H1 (cell line): ENCODE data around the gene LBX2. TPM values are rescaled to one million over a fixed set of nuclear protein-coding genes. Genes with fewer than 3 reads are reported as not detected.

ENCODE experiments used
- CTCF ChIA-PET: fragments of 300-600 bp; sonication (Branson Sonifier 250); formaldehyde crosslinking; loops from one replicate; lab custom pipeline; 2021; ENCODE audit not compliant: partially characterized antibody; lab: Charles Lee
- POLR2A ChIA-PET: fragments of 300-600 bp; sonication (Branson Sonifier 250); formaldehyde crosslinking; loops from one replicate; lab custom pipeline; 2021; ENCODE audit warnings: inconsistent platforms; ENCODE audit not compliant: partially characterized antibody; lab: Charles Lee
- DNase-seq, 2 experiments: peaks; one replicate each; pipeline versions ENCODE4 v3.0.0 to v3.0.0-alpha.2; 2010 to 2022; ENCODE audit warnings: low spot score in 2 of 2, low read depth in 1 of 2, mixed read lengths in 1 of 2
- FAIRE-seq: peaks from 2 replicates; lab custom pipeline; 2011; peaks lifted over from hg19 to GRCh38; lab: Jason Lieb, UNC
- H2AFZ ChIP-seq: 2 replicates; pipeline ENCODE4 v1.8.1; 2012; ENCODE audit warnings: low read length, inconsistent platforms
- H2AK5ac ChIP-seq: 2 replicates; pipeline ENCODE4 v1.6.1; 2013; ENCODE audit warnings: low read depth, low read length
- H2BK120ac ChIP-seq: replicated peaks from 2 replicates; pipeline ENCODE3; 2013; ENCODE audit warnings: low read depth, low read length, inconsistent platforms
- H2BK12ac ChIP-seq: 2 replicates; pipeline ENCODE4 v1.6.1; 2013; ENCODE audit warnings: low read depth, low read length
- H2BK15ac ChIP-seq: 2 replicates; pipeline ENCODE4 v1.6.1; 2013; ENCODE audit warnings: low read length
- H2BK20ac ChIP-seq: 2 replicates; pipeline ENCODE4 v1.6.1; 2013; ENCODE audit warnings: low read length
- H2BK5ac ChIP-seq: 2 replicates; pipeline ENCODE4 v1.6.1; 2013; ENCODE audit warnings: low read depth, low read length
- H3K14ac ChIP-seq: 2 replicates; pipeline ENCODE4 v1.6.1; 2013; ENCODE audit warnings: inconsistent platforms; ENCODE audit not compliant: insufficient read length
- H3K18ac ChIP-seq: 2 replicates; pipeline ENCODE4 v1.6.1; 2013; ENCODE audit warnings: low read length; ENCODE audit errors: extremely low read depth
- H3K23ac ChIP-seq: 2 replicates; pipeline ENCODE4 v1.6.1; 2013; ENCODE audit warnings: inconsistent platforms; ENCODE audit not compliant: insufficient read length
- H3K23me2 ChIP-seq: 2 replicates; pipeline ENCODE4 v1.6.1; 2013; ENCODE audit warnings: low read depth, low read length
- H3K27ac ChIP-seq: 2 replicates; pipeline ENCODE4 v1.6.1; 2011; ENCODE audit warnings: low read depth, low read length, inconsistent platforms
- H3K27me3 ChIP-seq, 4 experiments: replicated peaks in 1 of 4; 1 replicate in 1 of 4; 2 replicates in 3 of 4; pipeline versions ENCODE4 v1.6.1 to v1.8.1; 2011 to 2013; ENCODE audit warnings: low read length in 3 of 4, mild to moderate bottlenecking in 3 of 4, inconsistent platforms in 2 of 4, mixed read lengths in 2 of 4, moderate library complexity in 1 of 4; ENCODE audit not compliant: control insufficient read depth in 3 of 4, insufficient read depth in 3 of 4; ENCODE audit errors: extremely low read depth in 1 of 4
- H3K36me3 ChIP-seq, 4 experiments: 2 replicates each; pipeline versions ENCODE4 v1.6.1 to v1.8.1; 2011 to 2013; ENCODE audit warnings: mild to moderate bottlenecking in 4 of 4, low read length in 3 of 4, moderate library complexity in 2 of 4, control low read depth in 1 of 4, inconsistent platforms in 1 of 4; ENCODE audit not compliant: insufficient read depth in 4 of 4, control insufficient read depth in 2 of 4
- H3K4ac ChIP-seq: replicated peaks from 2 replicates; pipeline ENCODE3; 2013; ENCODE audit warnings: low read length, low read depth, mixed read lengths, inconsistent platforms; ENCODE audit not compliant: insufficient read length
- H3K4me1 ChIP-seq, 4 experiments: replicated peaks in 1 of 4; 1 replicate in 1 of 4; 2 replicates in 3 of 4; pipeline versions ENCODE4 v1.6.1 to v1.8.1; 2011 to 2013; ENCODE audit warnings: low read length in 3 of 4, inconsistent platforms in 2 of 4, mixed read lengths in 1 of 4; ENCODE audit not compliant: insufficient read depth in 4 of 4, control insufficient read depth in 3 of 4
- H3K4me2 ChIP-seq, 2 experiments: 2 replicates each; pipeline versions ENCODE4 v1.6.1 to v1.8.1; 2011 to 2013; ENCODE audit warnings: low read depth in 2 of 2, low read length in 2 of 2, control low read depth in 1 of 2, inconsistent platforms in 1 of 2, mild to moderate bottlenecking in 1 of 2; ENCODE audit not compliant: insufficient read depth in 1 of 2
- H3K4me3 ChIP-seq, 4 experiments: fragments of 200-600, 300-600 bp in 1 of 4; sonication (generic), shearing (Covaris generic), sonication (Bioruptor Twin) in 1 of 4; 2 replicates each; pipeline versions ENCODE4 v1.5.1 to v1.8.1; 2011 to 2016; ENCODE audit warnings: low read length in 4 of 4, low read depth in 3 of 4, control low read depth in 2 of 4, inconsistent platforms in 2 of 4, mild to moderate bottlenecking in 2 of 4, mixed read lengths in 1 of 4, moderate library complexity in 1 of 4; ENCODE audit not compliant: insufficient read depth in 2 of 4; ENCODE audit errors: extremely low read depth in 1 of 4
- H3K56ac ChIP-seq: replicated peaks from 2 replicates; pipeline ENCODE3; 2013; ENCODE audit warnings: low read depth, mild to moderate bottlenecking, mixed read lengths, low read length, inconsistent platforms; ENCODE audit not compliant: insufficient read length
- H3K79me1 ChIP-seq: 2 replicates; pipeline ENCODE4 v1.6.1; 2013; ENCODE audit warnings: low read depth, low read length, control low read depth
- H3K79me2 ChIP-seq, 2 experiments: 2 replicates each; pipeline versions ENCODE4 v1.6.1 to v1.8.1; 2012 to 2013; ENCODE audit warnings: low read length in 2 of 2, mild to moderate bottlenecking in 2 of 2, inconsistent platforms in 1 of 2; ENCODE audit not compliant: insufficient read depth in 2 of 2, control insufficient read depth in 1 of 2
- H3K9ac ChIP-seq, 4 experiments: replicated peaks in 1 of 4; 1 replicate in 1 of 4; 2 replicates in 3 of 4; pipeline versions ENCODE4 v1.6.1 to v1.8.1; 2011 to 2013; ENCODE audit warnings: low read depth in 3 of 4, low read length in 3 of 4, control low read depth in 2 of 4, mild to moderate bottlenecking in 2 of 4, moderate library complexity in 2 of 4, inconsistent platforms in 1 of 4; ENCODE audit errors: extremely low read depth in 1 of 4
- H3K9me3 ChIP-seq, 2 experiments: 2 replicates each; pipeline versions ENCODE4 v1.6.1 to v1.8.1; 2012 to 2013; ENCODE audit warnings: mild to moderate bottlenecking in 2 of 2, moderate library complexity in 2 of 2, control low read depth in 1 of 2, inconsistent platforms in 1 of 2, low read depth in 1 of 2, low read length in 1 of 2, mixed read lengths in 1 of 2; ENCODE audit not compliant: insufficient read depth in 2 of 2
- H4K20me1 ChIP-seq, 2 experiments: replicated peaks in 1 of 2; 2 replicates each; pipeline versions ENCODE3 to v1.8.1; 2011 to 2013; ENCODE audit warnings: inconsistent platforms in 2 of 2, low read length in 2 of 2, mild to moderate bottlenecking in 1 of 2; ENCODE audit not compliant: insufficient read depth in 2 of 2, control insufficient read depth in 1 of 2
- H4K5ac ChIP-seq: 2 replicates; pipeline ENCODE4 v1.6.1; 2013; ENCODE audit warnings: low read length, low read depth, mixed read lengths, inconsistent platforms; ENCODE audit not compliant: insufficient read length
- H4K8ac ChIP-seq: 2 replicates; pipeline ENCODE4 v1.8.0; 2013; ENCODE audit warnings: mild to moderate bottlenecking, moderate library complexity, low read length, inconsistent platforms; ENCODE audit not compliant: insufficient read depth; ENCODE audit errors: extremely low read depth
- H4K91ac ChIP-seq: replicated peaks from 2 replicates; pipeline ENCODE3; 2013; ENCODE audit warnings: low read length, mixed read lengths, inconsistent platforms; ENCODE audit not compliant: insufficient read length
- CEBPB ChIP-seq: IDR thresholded peaks from 2 replicates; pipeline ENCODE4 v1.6.1; 2012; ENCODE audit warnings: low read depth, low read length
- SP1 ChIP-seq: IDR thresholded peaks from 2 replicates; pipeline ENCODE4 v1.6.1; 2011; ENCODE audit warnings: low read depth, low read length
- WGBS, 2 experiments: shearing (Covaris generic) in 1 of 2; methylation state at CpG; one replicate each; pipeline versions ENCODE4 v1.1.6 to v1.1.7; 2013 to 2015; ENCODE audit warnings: low lambda C conversion rate in 2 of 2, mixed read lengths in 2 of 2, inconsistent platforms in 1 of 2, low coverage in 1 of 2, missing lambda C conversion rate in 1 of 2; ENCODE audit not compliant: insufficient replicate concordance in 2 of 2, insufficient coverage in 1 of 2, insufficient read length in 1 of 2; ENCODE audit errors: extremely low coverage in 1 of 2, missing lambda C conversion rate in 1 of 2; 5-methylcytosine and 5-hydroxymethylcytosine counted together
- polyA plus RNA-seq, 7 experiments: library from polyadenylated mRNA; depleted of rRNA in 3 of 7; stranded (reverse) in 5 of 7; unstranded in 2 of 7; fragments of >200 nt in 5 of 7; fragments of 200-250 nt in 2 of 7; gene quantifications; 1 replicate in 5 of 7; 2 replicates in 1 of 7; 4 replicates in 1 of 7; pipeline versions ENCODE4 v1.2.1 to v1.2.3, GENCODE V29; 2011 to 2013; ENCODE audit warnings: missing spikeins in 2 of 7, mixed read lengths in 2 of 7
- total RNA-seq: library from RNA; stranded (reverse); fragmentation: NEBNext Ultra II Directional; extraction: Animal tissue kit (Norgen Biotek cat#: 25700); gene quantifications from 2 replicates; pipeline ENCODE4 v1.2.1, GENCODE V29; 2021
- TF ChIP-seq, protein P1 (sequence below): IDR thresholded peaks from 2 replicates; pipeline ENCODE4 v1.6.1; 2012; ENCODE audit warnings: low read length, inconsistent platforms

Gene LBX2
- total and polyA plus RNA-seq, 2 of the 8 experiments (the other 6 are each of a cell fraction or from before 2014, with no cell fraction given) = 0.27 TPM; not detected in 1

GRCh38 chr2:74538881-74539339 is 39.5 kb upstream of the LBX2 start:
- H2BK12ac ChIP-seq = no peak overlapping the region
- H3K4me1 ChIP-seq = no peaks in the 10 kb centered on the region; a peak in 1 of 7 replicates
- H2BK5ac ChIP-seq = no peak overlapping the region
- H3K23me2 ChIP-seq = no peaks in the 10 kb centered on the region; the same call in 1 of the 2 replicates
- no peak overlapping the region for H3K56ac ChIP-seq
- no peak overlapping the region for H3K4me3 ChIP-seq
- no peaks in the 10 kb centered on the region for H3K79me2 ChIP-seq
- H3K36me3 ChIP-seq = peaks cover 0 to 4% (median 1%) of the 10 kb centered on the region in 4 experiments; a peak in 3 of 8 replicates
- H3K27me3 ChIP-seq = no peaks in the 10 kb centered on the region; a peak in 1 of 7 replicates
- H2BK120ac ChIP-seq = no peak overlapping the region
- FAIRE-seq (no peak), DNase-seq (no peak)
- no peak overlapping the region for H3K14ac ChIP-seq
- H4K20me1 ChIP-seq = peaks cover 3 to 7% of the 10 kb centered on the region in 2 experiments
- no peak overlapping the region for H3K18ac ChIP-seq
- no peaks in the 10 kb centered on the region for H3K79me1 ChIP-seq
- peak; percentile 90 for TF ChIP-seq CEBPB
- TF ChIP-seq SP1 = no peak
- TF ChIP-seq, protein P1, sequence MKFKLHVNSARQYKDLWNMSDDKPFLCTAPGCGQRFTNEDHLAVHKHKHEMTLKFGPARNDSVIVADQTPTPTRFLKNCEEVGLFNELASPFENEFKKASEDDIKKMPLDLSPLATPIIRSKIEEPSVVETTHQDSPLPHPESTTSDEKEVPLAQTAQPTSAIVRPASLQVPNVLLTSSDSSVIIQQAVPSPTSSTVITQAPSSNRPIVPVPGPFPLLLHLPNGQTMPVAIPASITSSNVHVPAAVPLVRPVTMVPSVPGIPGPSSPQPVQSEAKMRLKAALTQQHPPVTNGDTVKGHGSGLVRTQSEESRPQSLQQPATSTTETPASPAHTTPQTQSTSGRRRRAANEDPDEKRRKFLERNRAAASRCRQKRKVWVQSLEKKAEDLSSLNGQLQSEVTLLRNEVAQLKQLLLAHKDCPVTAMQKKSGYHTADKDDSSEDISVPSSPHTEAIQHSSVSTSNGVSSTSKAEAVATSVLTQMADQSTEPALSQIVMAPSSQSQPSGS = no peak
- H3K4me2 ChIP-seq = no peak overlapping the region
- CTCF ChIA-PET = interaction anchor here (1.0 to 1.7 kb wide), 5 partner anchors 9 to 63 kb away, joined by 3 to 4 read pairs (median 3); partner anchors contain the start of genes AUP1 and HTRA2
- no peak overlapping the region for H4K8ac ChIP-seq
- H4K5ac ChIP-seq = no peak overlapping the region
- no peaks in the 10 kb centered on the region for H3K9me3 ChIP-seq
- H3K9ac ChIP-seq = no peak overlapping the region
- H2BK15ac ChIP-seq = no peak overlapping the region
- H2BK20ac ChIP-seq = no peak overlapping the region
- 90% methylated on average over 7 of the region's 7 CpGs; no CpG with 5 or more reads in 1 of the 2 experiments for WGBS, 2 experiments
- no peak overlapping the region for H3K4ac ChIP-seq
- H2AK5ac ChIP-seq = no peak overlapping the region
- no peak overlapping the region for H2AFZ ChIP-seq
- no peak overlapping the region for H4K91ac ChIP-seq
- POLR2A ChIA-PET = interaction anchor here (1.0 to 2.9 kb wide), 8 partner anchors 9 to 117 kb away, joined by 3 to 19 read pairs (median 4); partner anchors contain the start of genes AUP1, C2orf81, CCDC142 and HTRA2
- no peak overlapping the region for H3K23ac ChIP-seq
- no peak overlapping the region for H3K27ac ChIP-seq
